ENCODE results near the gene DSCAM. TPM values are rescaled to one million over a fixed set of nuclear protein-coding genes. Genes with fewer than 3 reads are reported as not detected.

DSCAM gene
- polyA plus RNA-seq, 4 donors = 0.06 to 0.13 (median 0.11) TPM

GRCh38 chr21:40165773-40166070 lies 681.2 kb downstream of the DSCAM start:
- no peak for DNase-seq (ENCODE audit: low read depth in 4 of 4, low spot score in 3 of 4)

DNA sequence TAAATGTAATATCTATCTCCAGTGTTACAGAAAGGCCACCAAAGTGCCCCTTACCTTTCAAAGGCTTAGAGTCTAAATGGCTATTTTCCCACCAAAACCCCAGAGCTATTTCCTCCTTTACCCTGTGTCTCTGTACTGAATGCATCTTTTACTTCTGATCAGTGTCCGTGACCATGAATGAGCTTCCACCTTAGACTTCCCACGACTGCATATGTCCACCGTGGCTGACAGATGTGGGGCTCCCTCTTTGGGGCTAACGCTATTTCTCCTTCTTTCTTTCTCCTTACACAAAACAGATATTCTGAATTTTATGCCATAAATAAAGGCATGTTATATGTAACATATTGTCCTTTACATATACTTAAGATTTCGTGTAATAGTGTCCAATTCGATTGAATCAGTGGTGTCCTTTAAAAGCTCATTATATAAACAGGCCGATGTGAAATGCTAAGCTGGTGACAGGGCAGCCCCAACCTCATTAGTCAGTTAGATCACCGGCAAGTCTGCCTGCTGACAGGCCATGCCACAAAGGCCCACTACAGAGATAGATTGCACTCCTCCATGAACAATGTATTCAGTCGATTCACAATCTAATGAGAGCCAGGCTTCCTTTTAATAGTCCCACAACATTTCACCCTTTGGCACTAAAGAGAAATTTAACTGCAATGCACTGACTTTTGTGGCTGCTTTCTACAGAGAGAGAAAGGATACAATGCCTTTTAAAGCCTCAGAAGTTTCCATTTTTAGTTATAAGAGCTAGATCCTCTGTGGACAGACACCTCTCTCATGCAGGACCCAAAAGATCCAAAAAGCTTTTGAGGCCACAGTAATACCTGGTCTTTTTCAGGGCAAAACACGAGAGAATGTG lies 681.8 kb downstream of the DSCAM start:
- no peak for DNase-seq (ENCODE audit: low read depth in 4 of 4, low spot score in 3 of 4)

DNA sequence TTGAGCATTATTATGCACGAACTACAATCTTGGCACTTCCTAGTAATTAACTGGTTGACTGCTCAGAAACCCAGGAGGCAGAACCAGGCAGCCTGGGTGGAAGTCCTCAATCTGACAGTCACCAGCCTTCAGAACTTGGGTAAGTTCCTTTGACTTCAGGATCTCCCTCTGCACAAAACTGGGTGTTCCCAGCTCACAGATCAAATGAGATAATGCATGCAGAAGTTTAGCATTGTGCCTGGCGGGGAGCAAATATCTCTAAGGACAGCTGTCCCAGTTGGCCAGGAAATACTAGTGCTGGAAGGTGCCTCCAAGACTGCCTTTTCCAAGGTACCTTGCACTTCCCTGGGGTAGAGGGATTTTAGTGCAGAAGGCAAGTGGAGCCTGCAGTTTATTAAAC lies 684.9 kb downstream of the DSCAM start:
- no peak for DNase-seq (ENCODE audit: low read depth in 4 of 4, low spot score in 3 of 4)

DNA sequence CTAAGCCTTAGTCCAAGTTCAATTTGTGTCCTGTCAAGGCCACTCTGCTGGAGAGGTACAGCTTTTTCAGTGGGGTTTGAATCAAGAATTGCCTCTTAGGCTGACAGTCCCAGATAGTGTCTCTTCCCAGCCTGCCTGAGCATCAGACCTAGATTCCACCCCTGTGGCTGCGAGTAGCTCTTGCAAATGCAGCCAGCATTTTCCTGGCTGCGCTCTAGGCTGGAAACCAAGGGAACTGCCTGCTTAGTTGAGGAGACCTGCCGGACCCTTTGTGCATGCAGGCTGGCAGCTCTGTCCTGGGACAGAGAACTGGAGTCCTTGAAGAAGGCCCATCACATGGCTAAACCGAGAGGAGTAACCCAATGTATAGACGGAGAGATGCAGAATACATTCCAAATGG lies 686.0 kb downstream of the DSCAM start:
- no peak for DNase-seq (ENCODE audit: low read depth in 4 of 4, low spot score in 3 of 4)

GRCh38 chr21:40158366-40158765 lies 688.6 kb downstream of the DSCAM start:
- no peak for DNase-seq (ENCODE audit: low read depth in 4 of 4, low spot score in 3 of 4)

- no peak for DNase-seq (ENCODE audit: low read depth in 4 of 4, low spot score in 3 of 4)
Observed at GRCh38 chr21:40155563-40155962, 691.4 kb downstream of the DSCAM start.

DNA sequence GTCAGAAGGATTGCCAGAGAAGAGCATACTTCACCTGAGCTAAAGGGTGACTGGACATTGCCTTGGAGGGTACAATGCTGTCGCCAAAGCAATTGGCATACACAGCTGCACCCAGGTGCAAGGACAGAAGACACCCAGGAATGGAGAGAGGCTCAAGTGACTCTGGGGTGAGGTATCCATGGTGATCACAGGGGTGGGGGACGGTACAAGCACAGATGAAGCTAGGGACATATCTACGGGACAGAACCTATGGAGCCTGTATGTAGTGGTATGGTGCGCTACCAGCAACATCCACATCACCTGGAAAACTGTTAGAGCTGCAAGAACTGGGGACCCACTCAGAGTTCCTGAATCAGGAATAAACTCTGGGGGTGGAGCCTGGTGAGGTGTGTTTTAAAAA lies 693.6 kb downstream of the DSCAM start:
- DNase-seq (ENCODE audit: low read depth in 4 of 4, low spot score in 3 of 4) = no peak

GRCh38 chr21:40152476-40152875 lies 694.5 kb downstream of the DSCAM start:
- DNase-seq (ENCODE audit: low read depth in 4 of 4, low spot score in 3 of 4) = no peak

DNA sequence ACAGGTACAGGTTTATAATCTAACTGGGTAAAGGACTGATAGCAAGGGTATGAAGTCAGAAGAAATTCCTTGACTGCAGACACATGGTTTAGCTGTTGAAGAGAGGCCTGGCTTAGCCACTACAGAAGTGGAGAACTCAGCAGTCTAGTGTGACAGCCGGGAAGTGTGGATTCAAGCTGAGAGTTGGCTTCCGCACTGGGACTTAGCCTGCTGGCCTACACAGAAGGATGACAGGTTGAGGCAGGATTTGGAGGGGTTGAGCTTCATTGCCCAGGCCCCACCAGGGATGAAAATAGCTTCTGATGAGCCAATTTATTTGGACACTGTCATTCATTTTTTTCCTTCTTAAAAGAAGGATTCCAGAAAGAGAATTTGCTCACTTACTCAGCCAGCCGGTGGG lies 695.3 kb downstream of the DSCAM start:
- DNase-seq (ENCODE audit: low read depth in 4 of 4, low spot score in 3 of 4) = no peak

- no peak for DNase-seq (ENCODE audit: low read depth in 4 of 4, low spot score in 3 of 4)
Observed at GRCh38 chr21:40146216-40146837, 700.6 kb downstream of the DSCAM start.

GRCh38 chr21:40143822-40144525 lies 703.0 kb downstream of the DSCAM start:
- peak; percentile 43 to 52 (median 45) for DNase-seq (ENCODE audit: low read depth in 4 of 4, low spot score in 3 of 4)

GRCh38 chr21:40141621-40142020 lies 705.3 kb downstream of the DSCAM start:
- no peak for DNase-seq (ENCODE audit: low read depth in 4 of 4, low spot score in 3 of 4)

DNA sequence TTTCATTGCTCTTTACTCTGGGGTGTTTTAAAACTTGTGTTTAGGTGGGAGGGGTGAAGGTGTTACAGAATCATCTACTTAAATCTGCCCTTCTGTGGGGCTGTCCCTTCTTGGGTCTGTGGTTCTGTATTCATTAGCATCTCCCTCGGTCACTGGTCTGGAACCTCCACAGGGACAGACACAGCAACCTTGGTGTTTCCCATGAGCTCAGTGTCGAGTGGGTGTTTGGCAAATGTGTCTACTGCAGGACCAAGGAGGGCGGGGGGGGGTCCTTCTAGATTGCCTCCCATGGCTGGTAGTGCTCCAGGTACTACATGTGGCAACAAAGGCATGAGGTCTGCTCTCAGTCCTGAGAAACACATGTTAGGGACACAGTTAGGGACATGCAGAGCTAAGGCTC lies 706.3 kb downstream of the DSCAM start:
- DNase-seq (ENCODE audit: low read depth in 4 of 4, low spot score in 3 of 4) = no peak

DNA sequence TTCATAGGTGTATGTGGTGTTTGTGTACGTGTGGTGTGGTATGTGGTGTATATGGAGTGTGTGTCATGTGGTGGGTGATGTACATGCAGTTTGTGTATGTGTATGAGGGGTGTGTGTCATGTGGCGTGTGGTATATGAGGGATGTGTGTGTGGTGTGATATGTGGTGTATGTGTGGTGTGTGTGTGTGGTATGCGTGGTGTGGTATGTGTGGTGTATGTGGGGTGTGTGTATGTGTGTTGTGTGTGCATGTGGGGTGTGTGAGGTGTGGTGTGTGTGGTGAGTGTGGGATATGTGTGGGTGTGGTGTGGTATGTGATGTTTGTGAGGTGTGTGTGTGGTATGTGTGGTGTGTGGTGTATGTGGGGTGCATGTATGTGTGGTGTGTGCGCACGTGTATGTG lies 707.3 kb downstream of the DSCAM start:
- no peak for DNase-seq (ENCODE audit: low read depth in 4 of 4, low spot score in 3 of 4)

GRCh38 chr21:40136571-40136970 lies 710.4 kb downstream of the DSCAM start:
- no peak for DNase-seq (ENCODE audit: low read depth in 4 of 4, low spot score in 3 of 4)

DNA sequence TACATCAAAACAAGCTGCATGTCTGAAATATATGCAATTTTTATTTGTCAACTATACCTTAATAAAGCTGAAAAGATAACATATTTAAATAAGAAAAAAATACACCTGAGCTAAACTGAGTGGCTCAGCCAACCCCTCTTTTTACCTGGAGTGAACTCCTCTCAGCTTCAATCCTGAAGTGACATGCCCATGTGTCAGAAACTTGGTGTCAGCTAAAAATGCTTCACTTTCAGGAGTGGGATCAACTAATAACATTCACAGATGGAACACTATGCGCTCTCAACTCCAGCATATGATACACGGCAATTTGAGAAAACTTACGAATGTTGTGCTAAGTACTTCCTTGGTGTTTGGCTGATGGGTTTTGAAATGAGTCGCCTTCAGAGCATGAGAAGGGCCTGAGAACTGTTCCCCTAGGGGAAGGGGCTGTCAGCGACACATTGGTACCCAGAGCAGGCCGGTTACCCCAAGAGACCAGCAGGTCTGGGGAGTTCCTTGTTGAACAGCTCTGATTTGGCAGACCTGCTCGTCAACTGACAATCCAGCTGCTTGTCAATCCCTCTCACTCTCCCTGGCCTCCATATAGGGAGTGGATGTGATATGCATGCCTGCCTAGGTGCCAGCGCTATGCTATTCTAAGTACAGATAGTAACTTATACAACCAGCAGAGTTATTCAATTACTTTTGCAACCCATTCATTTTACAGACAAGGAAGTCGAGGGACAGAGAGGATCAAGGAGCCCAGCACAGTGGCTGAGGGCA lies 712.0 kb downstream of the DSCAM start:
- no peak for DNase-seq (ENCODE audit: low read depth in 4 of 4, low spot score in 3 of 4)

GRCh38 chr21:40130476-40130875 lies 716.5 kb downstream of the DSCAM start:
- no peak for DNase-seq (ENCODE audit: low read depth in 4 of 4, low spot score in 3 of 4)

DNA sequence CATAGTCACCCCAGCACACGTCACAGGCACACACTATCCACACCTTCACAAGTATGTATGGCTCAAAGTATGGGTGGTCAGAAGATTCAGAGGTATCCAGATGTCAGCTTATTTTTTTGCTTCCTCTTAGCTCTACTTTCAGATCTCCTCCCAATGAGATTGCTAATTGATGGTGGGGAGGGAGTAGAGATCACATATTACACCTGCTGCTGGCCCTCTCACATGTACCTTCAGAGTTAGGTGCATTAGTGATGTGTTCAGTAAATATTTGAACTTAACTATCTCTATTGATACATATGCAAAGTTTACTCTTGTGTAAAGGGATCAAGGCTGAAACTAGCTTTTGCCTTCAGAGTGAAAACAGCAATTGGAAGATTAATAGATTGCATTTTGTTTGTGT lies 717.1 kb downstream of the DSCAM start:
- no peak for DNase-seq (ENCODE audit: low read depth in 4 of 4, low spot score in 3 of 4)

DNA sequence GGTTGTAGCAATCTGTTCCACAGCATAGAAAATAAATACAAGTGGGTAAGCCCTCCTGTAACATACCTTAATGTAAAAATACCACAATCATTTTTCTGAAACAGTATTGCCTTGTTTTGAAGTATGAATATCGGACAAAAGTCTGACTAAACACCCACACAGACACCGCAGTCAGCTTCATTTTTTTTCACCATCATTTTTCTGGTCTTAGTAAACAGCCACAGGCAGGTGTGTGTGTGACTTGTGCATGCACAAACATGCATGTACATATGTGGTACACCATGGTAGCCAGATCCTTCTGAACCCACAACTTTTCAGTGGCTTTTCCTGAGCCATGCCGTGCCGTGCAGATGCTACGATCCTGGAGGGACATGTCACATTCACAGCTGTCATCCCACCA lies 718.1 kb downstream of the DSCAM start:
- no peak for DNase-seq (ENCODE audit: low read depth in 4 of 4, low spot score in 3 of 4)

- peak; percentile 18 to 28 (median 24) for DNase-seq (ENCODE audit: low read depth in 4 of 4, low spot score in 3 of 4)
Observed at GRCh38 chr21:40120940-40121575, 725.9 kb downstream of the DSCAM start.

DNA sequence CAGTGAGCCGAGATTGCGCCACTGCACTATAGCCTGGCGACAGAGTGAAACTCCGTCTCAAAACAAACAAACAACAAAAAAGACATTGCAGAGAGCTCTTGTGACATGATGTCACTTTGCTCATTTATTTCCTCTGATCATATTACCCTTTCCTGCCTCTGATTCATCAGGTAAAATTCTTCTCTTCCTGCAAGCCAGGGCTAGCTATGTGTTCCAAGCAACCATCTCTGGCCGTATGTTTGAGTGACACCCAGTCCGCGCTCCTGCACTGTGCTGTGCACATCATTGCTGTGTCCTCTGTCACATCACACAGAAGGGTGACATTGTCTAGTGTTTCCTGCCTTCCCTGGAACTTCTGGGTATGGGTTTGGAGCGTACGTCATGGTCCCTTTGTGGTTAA lies 728.4 kb downstream of the DSCAM start:
- DNase-seq (ENCODE audit: low read depth in 4 of 4, low spot score in 3 of 4) = no peak
